Measurements from ENCODE around the gene ARMH2.
"Not testable (repeated sequence)": the region's sequence is repeated elsewhere in the genome, so short reads cannot be mapped to it uniquely, and the experiment has no call there.

ARMH2 gene

GRCh38 chr6:24753545-24753944, 45.2 kb downstream of the ARMH2 start:
- no peak for DNase-seq (ENCODE audit: low spot score)
- TF ChIP-seq CTCF (IDR thresholded peaks at IDR 0.05; ENCODE audit: extremely low read depth, missing control alignments): no peak

GRCh38 chr6:24752917-24753492, 45.7 kb downstream of the ARMH2 start:
- TF ChIP-seq CTCF (IDR thresholded peaks at IDR 0.05; ENCODE audit: extremely low read depth, missing control alignments): no peak
- no peak for DNase-seq (ENCODE audit: low spot score)

GRCh38 chr6:24752503-24752902, 46.2 kb downstream of the ARMH2 start:
- no peak for TF ChIP-seq CTCF (IDR thresholded peaks at IDR 0.05; ENCODE audit: extremely low read depth, missing control alignments)
- no peak for DNase-seq (ENCODE audit: low spot score)

- DNase-seq (ENCODE audit: low spot score): not testable (repeated sequence)
These were observed 47.8 kb downstream of the ARMH2 start for GRCh38 chr6:24750878-24751277.

- TF ChIP-seq CTCF (IDR thresholded peaks at IDR 0.05; ENCODE audit: extremely low read depth, missing control alignments): no peak
These were observed 49.4 kb downstream of the ARMH2 start for GRCh38 chr6:24749297-24749696.

More at GRCh38 chr6:24749297-24749696, 49.4 kb downstream of the ARMH2 start:
- no peak for DNase-seq (ENCODE audit: low spot score)
